SK-N-SH (cell line): ENCODE results near the gene FPR2. TPM values are rescaled to one million over a fixed set of nuclear protein-coding genes. Genes with fewer than 3 reads are reported as not detected.

ENCODE experiments used
- CTCF ChIA-PET: fragments of 300-600, 350-600 bp; formaldehyde crosslinking; extraction: SDS; loops from one replicate; lab custom pipeline; 2021; lab: Yijun Ruan, JAX
- POLR2A ChIA-PET: fragments of 350-600 bp; sonication (Branson Sonifier 250); formaldehyde crosslinking; extraction: SDS; loops from one replicate; lab custom pipeline; 2020; ENCODE audit warnings: antibody characterized with exemption, inconsistent platforms; lab: Yijun Ruan, JAX
- DNase-seq: peaks from one replicate; pipeline ENCODE4 v3.0.0; 2012
- H2AFZ ChIP-seq: fragments of 200-600 bp; sonication (generic); 2 replicates; pipeline ENCODE4 v1.8.1; 2016; ENCODE audit warnings: antibody characterized with exemption, mild to moderate bottlenecking, low read depth
- H3F3A ChIP-seq: fragments of 200-600 bp; sonication (generic); replicated peaks from 2 replicates; pipeline ENCODE3; 2016; ENCODE audit warnings: antibody characterized with exemption, mild to moderate bottlenecking; ENCODE audit not compliant: insufficient read depth
- H3K27ac ChIP-seq, 2 experiments: fragments of 200-500 bp in 1 of 2; fragments of 200-600 bp in 1 of 2; sonication (Bioruptor generic) in 1 of 2; sonication (generic), shearing (Covaris generic) in 1 of 2; 2 replicates each; pipeline versions ENCODE4 v1.5.1 to v1.6.1; 2014 to 2016; ENCODE audit warnings: low read depth in 2 of 2, inconsistent platforms in 1 of 2, low read length in 1 of 2, mild to moderate bottlenecking in 1 of 2, mixed read lengths in 1 of 2
- H3K27me3 ChIP-seq: fragments of 200-600 bp; sonication (generic), shearing (Covaris generic); 2 replicates; pipeline ENCODE4 v1.6.1; 2016; ENCODE audit warnings: mixed run types; ENCODE audit not compliant: insufficient read depth
- H3K36me3 ChIP-seq, 2 experiments: fragments of 200-500 bp in 1 of 2; fragments of 200-600 bp in 1 of 2; sonication (Bioruptor generic) in 1 of 2; sonication (generic) in 1 of 2; replicated peaks in 1 of 2; 2 replicates each; pipeline versions ENCODE3 to v1.5.1; 2014 to 2016; ENCODE audit warnings: low read length in 1 of 2, mild to moderate bottlenecking in 1 of 2; ENCODE audit not compliant: insufficient read depth in 2 of 2, control insufficient read depth in 1 of 2
- H3K4me1 ChIP-seq, 2 experiments: fragments of 200-500 bp in 1 of 2; fragments of 200-600 bp in 1 of 2; sonication (Bioruptor generic) in 1 of 2; sonication (generic), shearing (Covaris generic) in 1 of 2; 2 replicates each; pipeline versions ENCODE4 v1.5.1 to v1.6.1; 2014 to 2016; ENCODE audit warnings: low read depth in 1 of 2, low read length in 1 of 2, mixed run types in 1 of 2; ENCODE audit not compliant: insufficient read depth in 2 of 2, control insufficient read depth in 1 of 2
- H3K4me2 ChIP-seq: fragments of 200-600 bp; sonication (generic), shearing (Covaris generic); 2 replicates; pipeline ENCODE4 v1.6.1; 2017; ENCODE audit warnings: mixed run types
- H3K4me3 ChIP-seq, 2 experiments: fragments of 200-500 bp in 1 of 2; fragments of 200-600 bp in 1 of 2; sonication (Bioruptor generic) in 1 of 2; sonication (generic), shearing (Covaris generic) in 1 of 2; 2 replicates each; pipeline versions ENCODE4 v1.5.1 to v1.8.1; 2014 to 2016; ENCODE audit warnings: low read depth in 2 of 2, inconsistent platforms in 1 of 2, low read length in 1 of 2, mild to moderate bottlenecking in 1 of 2, mixed read lengths in 1 of 2, moderate library complexity in 1 of 2
- H3K79me2 ChIP-seq: fragments of 200-600 bp; sonication (generic); 2 replicates; pipeline ENCODE4 v1.8.1; 2017; ENCODE audit warnings: mild to moderate bottlenecking; ENCODE audit not compliant: insufficient read depth
- H3K9ac ChIP-seq: fragments of 200-600 bp; sonication (generic); 2 replicates; pipeline ENCODE4 v1.6.1; 2017; ENCODE audit warnings: mixed run types
- H3K9me2 ChIP-seq: fragments of 200-600 bp; sonication (generic); 2 replicates; pipeline ENCODE4 v1.6.1; 2017; ENCODE audit warnings: mixed run types
- H3K9me3 ChIP-seq: fragments of 200-600 bp; sonication (generic); 2 replicates; pipeline ENCODE4 v1.6.1; 2017; ENCODE audit warnings: mixed run types, mild to moderate bottlenecking, moderate library complexity
- H4K20me1 ChIP-seq: fragments of 200-600 bp; sonication (generic); 2 replicates; pipeline ENCODE4 v1.6.1; 2017; ENCODE audit warnings: mild to moderate bottlenecking, mixed run types; ENCODE audit not compliant: insufficient read depth
- CHD2 ChIP-seq: fragments of 150-350 bp; IDR thresholded peaks from 2 replicates; pipeline ENCODE4 v1.6.1; 2018; ENCODE audit warnings: low read length; ENCODE audit not compliant: partially characterized antibody
- ELF1 ChIP-seq: IDR thresholded peaks from 2 replicates; pipeline ENCODE4 v1.4.0; 2012
- EP300 ChIP-seq, 2 experiments: IDR thresholded peaks; 2 replicates each; pipeline versions ENCODE4 v1.4.0 to v1.6.1; 2012; ENCODE audit warnings: borderline replicate concordance in 1 of 2, low read depth in 1 of 2, low read length in 1 of 2
- FOSL2 ChIP-seq: IDR thresholded peaks from 2 replicates; pipeline ENCODE4 v1.4.0; 2012; ENCODE audit warnings: low read depth, mild to moderate bottlenecking, moderate library complexity, borderline replicate concordance
- FOXM1 ChIP-seq: IDR thresholded peaks from 2 replicates; pipeline ENCODE4 v1.4.0; 2012; ENCODE audit warnings: low read depth, mild to moderate bottlenecking
- GABPA ChIP-seq: IDR thresholded peaks from 2 replicates; pipeline ENCODE4 v1.4.0; 2012; ENCODE audit warnings: low read depth, mild to moderate bottlenecking
- GATA2 ChIP-seq: sonication (generic); formaldehyde crosslinking; IDR thresholded peaks from 2 replicates; pipeline ENCODE4 v1.5.0; 2020; ENCODE audit warnings: mild to moderate bottlenecking, missing genetic modification reagents
- RAD21 ChIP-seq: IDR thresholded peaks from 2 replicates; pipeline ENCODE4 v1.6.1; 2012; ENCODE audit warnings: mild to moderate bottlenecking, low read length
- RCOR1 ChIP-seq: fragments of 150-350 bp; IDR thresholded peaks from 2 replicates; pipeline ENCODE4 v1.6.1; 2017; ENCODE audit warnings: antibody characterized with exemption, low read length
- SMC3 ChIP-seq: IDR thresholded peaks from 2 replicates; pipeline ENCODE4 v1.6.1; 2012; ENCODE audit warnings: low read depth, low read length, improper control_type of control experiment
- USF1 ChIP-seq: IDR thresholded peaks from 2 replicates; pipeline ENCODE4 v1.4.0; 2012; ENCODE audit warnings: low read depth, borderline replicate concordance
- WGBS: methylation state at CpG from one replicate; pipeline ENCODE4 v1.1.6; 2017; ENCODE audit warnings: low lambda C conversion rate; 5-methylcytosine and 5-hydroxymethylcytosine counted together
- polyA plus RNA-seq, 3 experiments: library from polyadenylated mRNA; depleted of rRNA; stranded (reverse); fragments of >200 nt; gene quantifications; 2 replicates each; pipeline ENCODE4 v1.2.3, GENCODE V29; 2012
- TF ChIP-seq, protein P1 (sequence below): fragments of 200-600 bp; sonication (generic); IDR thresholded peaks from 2 replicates; pipeline ENCODE4 v1.6.1; 2017; ENCODE audit warnings: antibody characterized with exemption, mild to moderate bottlenecking, moderate library complexity
- TF ChIP-seq, protein P2 (sequence below): IDR thresholded peaks from 2 replicates; pipeline ENCODE4 v1.6.1; 2012; ENCODE audit warnings: mild to moderate bottlenecking, low read depth, low read length, moderate library complexity
- TF ChIP-seq, protein P3 (sequence below): IDR thresholded peaks from 2 replicates; pipeline ENCODE4; 2012

The FPR2 gene
- polyA plus RNA-seq, 1 of the 3 experiments (the other 2 are of a cell fraction) = not detected

GRCh38 chr19:51783372-51783771 is 22.4 kb downstream of the FPR2 start:
- Histone ChIP-seq H4K20me1 (no peaks in the 10 kb centered on the region), H3K4me3 (no peak overlapping the region), H3K9me3 (no peaks in the 10 kb centered on the region), H3K4me2 (no peak overlapping the region; the same call in 1 of the 2 replicates), H3K27ac (peak overlapping the region in 1 of 2 experiments; percentile 89; a peak in 1 of 4 replicates), H3K9ac (no peak overlapping the region), H3K79me2 (no peaks in the 10 kb centered on the region), H3F3A (peaks cover 29% of the 10 kb centered on the region), H2AFZ (no peak overlapping the region), H3K4me1 (peaks cover 0 to 15% of the 10 kb centered on the region in 2 experiments; a peak in 1 of 4 replicates), H3K9me2 (no peaks in the 10 kb centered on the region), H3K27me3 (no peaks in the 10 kb centered on the region), H3K36me3 (no peaks in the 10 kb centered on the region)
- no peak for DNase-seq
- TF ChIP-seq, protein P1, sequence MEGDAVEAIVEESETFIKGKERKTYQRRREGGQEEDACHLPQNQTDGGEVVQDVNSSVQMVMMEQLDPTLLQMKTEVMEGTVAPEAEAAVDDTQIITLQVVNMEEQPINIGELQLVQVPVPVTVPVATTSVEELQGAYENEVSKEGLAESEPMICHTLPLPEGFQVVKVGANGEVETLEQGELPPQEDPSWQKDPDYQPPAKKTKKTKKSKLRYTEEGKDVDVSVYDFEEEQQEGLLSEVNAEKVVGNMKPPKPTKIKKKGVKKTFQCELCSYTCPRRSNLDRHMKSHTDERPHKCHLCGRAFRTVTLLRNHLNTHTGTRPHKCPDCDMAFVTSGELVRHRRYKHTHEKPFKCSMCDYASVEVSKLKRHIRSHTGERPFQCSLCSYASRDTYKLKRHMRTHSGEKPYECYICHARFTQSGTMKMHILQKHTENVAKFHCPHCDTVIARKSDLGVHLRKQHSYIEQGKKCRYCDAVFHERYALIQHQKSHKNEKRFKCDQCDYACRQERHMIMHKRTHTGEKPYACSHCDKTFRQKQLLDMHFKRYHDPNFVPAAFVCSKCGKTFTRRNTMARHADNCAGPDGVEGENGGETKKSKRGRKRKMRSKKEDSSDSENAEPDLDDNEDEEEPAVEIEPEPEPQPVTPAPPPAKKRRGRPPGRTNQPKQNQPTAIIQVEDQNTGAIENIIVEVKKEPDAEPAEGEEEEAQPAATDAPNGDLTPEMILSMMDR = peak; percentile 58
- peak; percentile 46 for TF ChIP-seq RAD21
- 0 out of 2 replicates have a peak, but pooled peaks have one; percentile 6 for TF ChIP-seq SMC3
- no peak for TF ChIP-seq RCOR1
- ChIA-PET POLR2A (no interaction called here), CTCF (no interaction called here)
- WGBS = 2% methylated on average over 3 of the region's 3 CpGs

DNA sequence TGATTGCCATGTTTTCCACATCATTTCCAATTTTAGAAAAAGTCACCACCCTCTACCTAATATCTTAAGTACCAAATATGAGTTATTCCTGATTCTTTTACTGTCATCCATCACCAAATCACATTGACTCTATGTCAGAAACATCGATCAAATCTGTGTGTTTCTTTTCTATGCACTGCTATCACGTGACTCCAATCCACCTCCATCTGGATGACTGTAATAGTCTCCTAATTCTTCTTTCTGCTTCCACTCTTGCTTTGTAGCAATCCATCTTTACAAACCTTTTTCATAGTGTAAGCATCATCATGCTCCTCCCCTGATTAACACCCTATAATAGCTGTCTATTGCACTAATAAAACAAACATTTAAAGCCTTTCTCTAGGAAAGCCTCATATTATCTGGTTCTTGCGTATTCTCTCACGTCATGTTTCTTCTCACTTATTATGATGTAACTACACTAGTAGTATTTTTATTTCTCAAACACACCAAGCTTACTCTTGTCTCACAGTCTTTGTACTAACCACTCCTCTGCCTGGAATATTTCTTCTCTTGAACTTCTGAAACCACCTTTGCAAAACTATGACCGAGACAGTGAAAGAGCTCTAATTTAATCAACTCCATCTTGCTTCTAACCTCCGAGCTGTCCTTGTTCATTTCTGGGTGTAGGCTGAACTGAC is 23.3 kb downstream of the FPR2 start:
- ChIA-PET POLR2A (no interaction called here), CTCF (interaction anchor here (0.7 kb wide), 1 partner anchor 115 kb away, joined by 3 read pairs; no protein-coding TSS in a partner anchor)
- DNase-seq = no peak

More for the DNA sequence above, 23.3 kb downstream of the FPR2 start:
- Histone ChIP-seq H2AFZ (peak overlapping the region; percentile 60), H3K36me3 (no peaks in the 10 kb centered on the region), H3K4me1 (peaks cover 0 to 17% of the 10 kb centered on the region in 2 experiments; a peak in 1 of 4 replicates), H3F3A (peaks cover 32% of the 10 kb centered on the region), H3K9me2 (no peaks in the 10 kb centered on the region), H3K9ac (peak overlapping the region; percentile 58), H3K27me3 (no peaks in the 10 kb centered on the region), H3K79me2 (no peaks in the 10 kb centered on the region), H3K9me3 (no peaks in the 10 kb centered on the region), H4K20me1 (no peaks in the 10 kb centered on the region), H3K4me3 (0 out of 4 replicates have a peak overlapping the region, but pooled peaks of 1 of the 2 experiments have one; percentile 11), H3K27ac (peak overlapping the region in 1 of 2 experiments; percentile 89; a peak in 2 of 4 replicates), H3K4me2 (peak overlapping the region; percentile 61)
- 4% methylated on average over 6 of the region's 6 CpGs for WGBS
- TF ChIP-seq GABPA (no peak), FOXM1 (no peak), SMC3 (no peak), CHD2 (no peak), USF1 (no peak), FOSL2 (no peak), GATA2 (no peak), RAD21 (no peak), ELF1 (no peak), EP300 (IDR thresholded peaks at IDR 0.05; ENCODE audit: borderline replicate concordance in 1 of 2, low read depth in 1 of 2, low read length in 1 of 2) (no peak)
- TF ChIP-seq, protein P2, sequence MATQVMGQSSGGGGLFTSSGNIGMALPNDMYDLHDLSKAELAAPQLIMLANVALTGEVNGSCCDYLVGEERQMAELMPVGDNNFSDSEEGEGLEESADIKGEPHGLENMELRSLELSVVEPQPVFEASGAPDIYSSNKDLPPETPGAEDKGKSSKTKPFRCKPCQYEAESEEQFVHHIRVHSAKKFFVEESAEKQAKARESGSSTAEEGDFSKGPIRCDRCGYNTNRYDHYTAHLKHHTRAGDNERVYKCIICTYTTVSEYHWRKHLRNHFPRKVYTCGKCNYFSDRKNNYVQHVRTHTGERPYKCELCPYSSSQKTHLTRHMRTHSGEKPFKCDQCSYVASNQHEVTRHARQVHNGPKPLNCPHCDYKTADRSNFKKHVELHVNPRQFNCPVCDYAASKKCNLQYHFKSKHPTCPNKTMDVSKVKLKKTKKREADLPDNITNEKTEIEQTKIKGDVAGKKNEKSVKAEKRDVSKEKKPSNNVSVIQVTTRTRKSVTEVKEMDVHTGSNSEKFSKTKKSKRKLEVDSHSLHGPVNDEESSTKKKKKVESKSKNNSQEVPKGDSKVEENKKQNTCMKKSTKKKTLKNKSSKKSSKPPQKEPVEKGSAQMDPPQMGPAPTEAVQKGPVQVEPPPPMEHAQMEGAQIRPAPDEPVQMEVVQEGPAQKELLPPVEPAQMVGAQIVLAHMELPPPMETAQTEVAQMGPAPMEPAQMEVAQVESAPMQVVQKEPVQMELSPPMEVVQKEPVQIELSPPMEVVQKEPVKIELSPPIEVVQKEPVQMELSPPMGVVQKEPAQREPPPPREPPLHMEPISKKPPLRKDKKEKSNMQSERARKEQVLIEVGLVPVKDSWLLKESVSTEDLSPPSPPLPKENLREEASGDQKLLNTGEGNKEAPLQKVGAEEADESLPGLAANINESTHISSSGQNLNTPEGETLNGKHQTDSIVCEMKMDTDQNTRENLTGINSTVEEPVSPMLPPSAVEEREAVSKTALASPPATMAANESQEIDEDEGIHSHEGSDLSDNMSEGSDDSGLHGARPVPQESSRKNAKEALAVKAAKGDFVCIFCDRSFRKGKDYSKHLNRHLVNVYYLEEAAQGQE = no peak
- TF ChIP-seq, protein P1 = no peak
- TF ChIP-seq, protein P3, sequence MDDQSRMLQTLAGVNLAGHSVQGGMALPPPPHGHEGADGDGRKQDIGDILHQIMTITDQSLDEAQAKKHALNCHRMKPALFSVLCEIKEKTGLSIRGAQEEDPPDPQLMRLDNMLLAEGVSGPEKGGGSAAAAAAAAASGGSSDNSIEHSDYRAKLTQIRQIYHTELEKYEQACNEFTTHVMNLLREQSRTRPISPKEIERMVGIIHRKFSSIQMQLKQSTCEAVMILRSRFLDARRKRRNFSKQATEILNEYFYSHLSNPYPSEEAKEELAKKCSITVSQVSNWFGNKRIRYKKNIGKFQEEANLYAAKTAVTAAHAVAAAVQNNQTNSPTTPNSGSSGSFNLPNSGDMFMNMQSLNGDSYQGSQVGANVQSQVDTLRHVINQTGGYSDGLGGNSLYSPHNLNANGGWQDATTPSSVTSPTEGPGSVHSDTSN = no peak
- TF ChIP-seq, all 33 proteins: peak for 0
